Thoracic aorta (tissue), 2 donors: ENCODE results near the gene FKBP3. TPM values are rescaled to one million over a fixed set of nuclear protein-coding genes. Genes with fewer than 3 reads are reported as not detected.

Source experiments
- ATAC-seq: fragments of 150-250 bp; one replicate; pipeline ENCODE4 v1.8.0; 2017; ENCODE audit warnings: low read depth; ENCODE audit not compliant: insufficient number of reproducible peaks, low FRiP score
- DNase-seq: peaks from one replicate; pipeline ENCODE4 v3.0.0-alpha.2; 2020; ENCODE audit warnings: low spot score
- H3K27ac ChIP-seq, 2 donors: fragments of 200-600 bp; sonication (generic); 1 replicate in 1 of 2; 2 replicates in 1 of 2; pipeline ENCODE4 v1.5.1; 2016; ENCODE audit warnings: mild to moderate bottlenecking in 2 of 2, moderate library complexity in 2 of 2
- H3K27me3 ChIP-seq: fragments of 200-600 bp; sonication (generic); replicated peaks from 2 replicates; pipeline ENCODE4 v1.6.0; 2016; ENCODE audit warnings: mild to moderate bottlenecking; ENCODE audit not compliant: insufficient read depth
- H3K36me3 ChIP-seq: fragments of 200-600 bp; sonication (generic); one replicate; pipeline ENCODE4 v1.5.1; 2016
- H3K4me1 ChIP-seq, 2 donors: fragments of 200-600 bp; sonication (generic); 1 replicate in 1 of 2; 2 replicates in 1 of 2; pipeline versions ENCODE4 v1.5.1 to v1.6.0; 2016; ENCODE audit warnings: low read depth in 2 of 2, mild to moderate bottlenecking in 1 of 2; ENCODE audit not compliant: control insufficient read depth in 1 of 2
- H3K4me3 ChIP-seq: fragments of 200-600 bp; sonication (generic); 2 replicates; pipeline ENCODE4 v1.5.1; 2016; ENCODE audit warnings: mild to moderate bottlenecking
- H3K9me3 ChIP-seq: fragments of 200-600 bp; sonication (generic); 2 replicates; pipeline ENCODE4 v1.5.1; 2016
- total RNA-seq, 2 donors: library from RNA; depleted of rRNA; stranded (reverse); fragments of >200 nt; gene quantifications; one replicate each; pipeline versions ENCODE4 v1.1.0 to v1.2.3, GENCODE V29; 2016
- TF ChIP-seq, protein P1 (sequence below): fragments of 200-600 bp; sonication (generic); IDR thresholded peaks from one replicate; pipeline ENCODE4 v1.5.1; 2019; ENCODE audit warnings: antibody characterized with exemption

Gene FKBP3
- total RNA-seq, 2 donors from 2014 or later: 24.2 to 38.2 TPM

DNA sequence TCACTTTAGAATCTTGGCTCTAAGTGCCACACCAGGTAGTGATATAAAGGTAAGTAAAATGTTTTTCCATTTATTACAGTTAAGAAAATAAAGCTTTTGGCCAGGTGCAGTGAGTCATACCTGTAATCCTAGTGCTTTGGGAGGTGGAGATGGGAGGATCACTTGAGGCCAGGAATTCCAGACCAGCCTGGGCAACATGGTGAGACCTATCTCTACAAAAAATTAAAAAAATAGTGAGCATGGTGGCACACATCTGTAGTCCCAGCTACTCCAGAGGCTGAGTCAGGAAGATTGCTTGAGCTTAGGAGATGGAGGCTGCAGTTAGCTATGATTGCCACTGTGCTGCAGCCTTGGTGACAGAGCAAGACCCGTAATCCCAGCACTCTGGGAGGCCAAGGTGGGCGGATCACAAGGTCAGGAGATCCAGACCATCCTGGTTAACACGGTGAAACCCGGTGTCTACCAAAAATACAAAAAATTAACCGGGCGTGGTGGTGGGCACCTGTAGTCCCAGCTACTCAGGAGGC lies 6.4 kb upstream of the FKBP3 start:
- no peak for ATAC-seq
- Histone ChIP-seq H3K27me3 (no peaks in the 10 kb centered on the region), H3K4me3 (no peak overlapping the region), H3K4me1 (peaks cover 10 to 19% of the 10 kb centered on the region in 2 donors), H3K9me3 (no peaks in the 10 kb centered on the region), H3K27ac (no peak overlapping the region), H3K36me3 (no peaks in the 10 kb centered on the region)
- TF ChIP-seq, protein P1, sequence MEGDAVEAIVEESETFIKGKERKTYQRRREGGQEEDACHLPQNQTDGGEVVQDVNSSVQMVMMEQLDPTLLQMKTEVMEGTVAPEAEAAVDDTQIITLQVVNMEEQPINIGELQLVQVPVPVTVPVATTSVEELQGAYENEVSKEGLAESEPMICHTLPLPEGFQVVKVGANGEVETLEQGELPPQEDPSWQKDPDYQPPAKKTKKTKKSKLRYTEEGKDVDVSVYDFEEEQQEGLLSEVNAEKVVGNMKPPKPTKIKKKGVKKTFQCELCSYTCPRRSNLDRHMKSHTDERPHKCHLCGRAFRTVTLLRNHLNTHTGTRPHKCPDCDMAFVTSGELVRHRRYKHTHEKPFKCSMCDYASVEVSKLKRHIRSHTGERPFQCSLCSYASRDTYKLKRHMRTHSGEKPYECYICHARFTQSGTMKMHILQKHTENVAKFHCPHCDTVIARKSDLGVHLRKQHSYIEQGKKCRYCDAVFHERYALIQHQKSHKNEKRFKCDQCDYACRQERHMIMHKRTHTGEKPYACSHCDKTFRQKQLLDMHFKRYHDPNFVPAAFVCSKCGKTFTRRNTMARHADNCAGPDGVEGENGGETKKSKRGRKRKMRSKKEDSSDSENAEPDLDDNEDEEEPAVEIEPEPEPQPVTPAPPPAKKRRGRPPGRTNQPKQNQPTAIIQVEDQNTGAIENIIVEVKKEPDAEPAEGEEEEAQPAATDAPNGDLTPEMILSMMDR: no peak
- DNase-seq: no peak

DNA sequence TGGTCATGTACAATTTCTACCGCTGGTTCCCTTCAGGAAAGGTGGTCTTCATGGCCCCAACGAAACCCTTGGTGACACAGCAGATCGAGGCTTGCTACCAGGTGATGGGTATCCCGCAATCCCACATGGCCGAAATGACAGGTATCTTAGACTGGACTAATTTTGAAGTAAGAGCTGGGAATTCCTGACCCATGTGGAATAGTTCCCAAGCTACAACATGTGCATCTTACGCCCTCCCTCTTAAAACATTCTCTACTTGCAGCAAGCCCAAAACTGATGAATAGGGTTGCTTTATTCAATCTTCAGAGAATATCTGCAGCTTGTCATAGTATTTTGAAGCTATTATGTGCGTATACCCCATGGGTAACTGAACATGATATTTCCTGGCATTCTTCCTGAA lies 2.1 kb upstream of the FKBP3 start:
- Histone ChIP-seq H3K9me3 (no peaks in the 10 kb centered on the region), H3K4me3 (peak overlapping the region; percentile 85), H3K4me1 (peaks cover 10 to 25% of the 10 kb centered on the region in 2 donors), H3K27me3 (no peaks in the 10 kb centered on the region), H3K27ac (peak overlapping the region; percentile 63 to 88), H3K36me3 (no peaks in the 10 kb centered on the region)
- TF ChIP-seq, protein P1: no peak
- DNase-seq: no peak
- no peak for ATAC-seq

DNA sequence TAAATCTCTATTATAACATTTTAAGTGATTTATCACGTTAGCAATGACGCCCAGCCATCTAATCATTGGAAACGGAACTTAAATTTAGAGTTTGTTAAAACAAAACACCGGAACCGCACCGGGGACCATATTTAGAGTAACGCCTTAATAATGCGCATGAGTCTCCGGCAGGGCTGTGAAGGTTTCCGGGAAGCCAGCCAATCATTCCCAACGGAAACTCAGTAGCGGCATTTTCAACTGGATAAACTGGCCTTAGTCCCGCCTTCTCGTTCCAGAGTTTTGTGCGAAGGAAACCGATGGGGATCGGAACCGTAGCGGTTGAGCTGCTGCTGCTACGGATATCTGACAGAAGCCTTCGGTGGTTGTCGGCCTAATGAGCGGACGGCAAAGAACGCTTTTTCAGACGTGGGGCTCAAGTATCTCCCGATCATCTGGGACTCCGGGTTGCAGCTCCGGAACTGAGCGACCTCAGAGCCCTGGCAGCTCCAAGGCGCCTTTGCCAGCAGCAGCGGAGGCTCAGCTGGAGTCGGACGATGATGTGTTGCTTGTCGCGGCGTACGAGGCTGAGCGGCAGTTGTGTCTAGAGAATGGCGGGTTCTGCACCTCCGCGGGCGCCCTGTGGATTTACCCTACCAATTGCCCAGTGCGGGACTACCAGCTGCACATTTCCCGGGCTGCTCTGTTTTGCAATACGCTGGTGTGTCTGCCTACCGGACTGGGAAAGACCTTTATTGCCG lies 1.5 kb upstream of the FKBP3 start, which contains the start of gene FANCM:
Gene FANCM, plus strand, starts transcription at position 272 of the 737 bp plus-strand sequence. Its CDS starts 102 bp downstream, at position 374.
- peak; percentile 72 for ATAC-seq
- peak within 1 kb of the TSS; percentile 88 for H3K27ac ChIP-seq
- H3K27me3 ChIP-seq: no peaks in the 10 kb centered on the region
- TF ChIP-seq, protein P1: no peak
- peak within 1 kb of the TSS; percentile 85 for H3K4me3 ChIP-seq
- H3K36me3 ChIP-seq: no peaks in the 10 kb centered on the region
- H3K9me3 ChIP-seq: no peaks in the 10 kb centered on the region
- DNase-seq: peak; percentile 83
- peaks cover 10 to 25% of the 10 kb centered on the region in 2 donors for H3K4me1 ChIP-seq

DNA sequence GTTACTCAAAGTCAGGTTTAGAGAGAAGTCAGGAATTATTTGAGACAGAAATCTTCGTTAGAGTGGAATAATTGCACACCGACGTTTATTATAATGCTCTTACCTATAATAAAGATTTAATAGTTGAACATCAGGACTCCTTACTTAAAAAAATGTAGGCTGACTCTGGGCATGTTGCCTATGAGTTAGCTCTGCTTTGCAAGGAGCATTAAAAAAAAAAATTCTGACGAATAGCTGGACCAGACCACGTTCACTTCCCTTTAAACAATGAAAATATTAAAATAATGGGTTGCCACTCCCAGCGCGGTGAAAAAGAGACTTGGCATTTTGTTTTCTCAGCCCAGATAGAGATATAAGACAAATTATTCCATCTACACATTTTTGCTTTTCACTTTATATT lies 875 bp upstream of the FKBP3 start:
- ATAC-seq (no peak), DNase-seq (no peak)
- Histone ChIP-seq H3K4me1 (peaks cover 10 to 28% of the 10 kb centered on the region in 2 donors), H3K36me3 (no peaks in the 10 kb centered on the region), H3K4me3 (peak overlapping the region; percentile 85), H3K9me3 (no peaks in the 10 kb centered on the region), H3K27ac (peak overlapping the region; percentile 88), H3K27me3 (no peaks in the 10 kb centered on the region)
- TF ChIP-seq, protein P1: no peak

DNA sequence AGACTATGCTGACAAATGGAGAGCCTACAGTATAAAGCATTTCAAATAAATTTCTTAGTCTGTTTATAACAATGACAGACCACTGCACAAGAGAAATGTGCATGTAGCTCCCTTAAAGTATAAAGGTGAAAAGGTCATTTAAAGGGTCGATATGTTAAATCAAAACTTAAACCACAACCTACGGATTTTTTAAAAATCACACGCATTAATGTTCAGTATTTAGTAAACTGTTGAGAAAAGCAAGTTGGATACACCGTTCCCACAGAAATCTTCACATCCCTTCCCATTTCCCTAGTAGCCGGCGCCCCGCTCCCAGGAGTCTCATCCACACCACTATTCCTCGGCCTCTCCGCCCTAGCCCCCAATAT lies 614 bp downstream of the FKBP3 start:
- DNase-seq (no peak), ATAC-seq (peak; percentile 9)
- TF ChIP-seq, protein P1: no peak
- H3K36me3 ChIP-seq: no peaks in the 10 kb centered on the region
- H3K9me3 ChIP-seq: no peaks in the 10 kb centered on the region
- peaks cover 10 to 28% of the 10 kb centered on the region in 2 donors for H3K4me1 ChIP-seq
- H3K27me3 ChIP-seq: no peaks in the 10 kb centered on the region
- peak overlapping the region; percentile 85 for H3K4me3 ChIP-seq
- peak overlapping the region; percentile 88 for H3K27ac ChIP-seq
